GM12892 (cell line): Measurements from ENCODE around the gene UBN2.

Experiments
- POLR2A ChIP-seq: IDR thresholded peaks from 2 replicates; pipeline ENCODE4 v1.6.1; 2011; ENCODE audit warnings: low read depth, low read length, control low read depth
- POLR2AphosphoS5 ChIP-seq: IDR thresholded peaks from 2 replicates; pipeline ENCODE4 v1.6.1; 2011; ENCODE audit warnings: low read depth, low read length, control low read depth
- TAF1 ChIP-seq: IDR thresholded peaks from 2 replicates; pipeline ENCODE4 v1.6.1; 2011; ENCODE audit warnings: low read depth, mild to moderate bottlenecking, control low read depth, low read length, borderline replicate concordance

- TF ChIP-seq POLR2AphosphoS5: no peak
- TF ChIP-seq POLR2A: no peak
- TF ChIP-seq TAF1: no peak
Observed at GRCh38 chr7:139242741-139243281, 11.8 kb downstream of the UBN2 start.
